ENCODE measurements around the gene PRSS22. TPM values are rescaled to one million over a fixed set of nuclear protein-coding genes. Genes with fewer than 3 reads are reported as not detected.

Gene PRSS22
- total RNA-seq, 1 donor from 2014 or later: 15.3 TPM

DNA sequence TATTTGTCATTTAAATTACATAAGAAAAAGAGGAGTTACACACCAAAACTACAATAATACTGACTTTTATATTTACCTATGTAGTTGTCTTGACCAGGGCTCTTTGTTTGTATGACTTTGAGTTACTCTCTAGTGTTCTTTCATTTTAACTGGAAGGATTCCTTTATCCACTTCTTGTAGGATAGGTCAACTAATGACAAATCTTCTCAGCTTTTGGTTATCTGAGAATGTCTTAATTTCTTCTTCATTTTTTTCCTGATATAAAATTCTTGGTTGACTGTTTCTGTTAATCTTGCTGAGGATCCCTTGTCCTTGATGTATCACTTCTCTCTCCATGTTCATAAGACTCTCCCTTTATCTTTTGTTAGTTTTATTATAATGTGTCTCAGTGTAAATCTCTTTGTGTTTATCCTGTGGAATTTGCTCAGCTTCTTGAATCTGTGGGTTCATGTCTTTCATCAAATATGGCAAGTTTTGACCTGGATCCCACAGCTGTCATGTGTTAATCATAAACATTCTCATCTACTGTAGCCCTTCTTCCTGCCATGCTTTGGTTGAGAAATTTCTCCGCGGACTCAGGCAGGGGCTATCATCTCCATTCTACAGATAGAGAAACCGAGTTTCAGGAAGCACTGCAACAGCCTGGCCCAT, 54.3 kb downstream of the PRSS22 start:
- intact Hi-C loops (cut with DNase I): no loop called here
- DNase-seq: no peak
- peaks cover 9% of the 10 kb centered on the region for H3K27me3 ChIP-seq (ENCODE audit: low read depth)
- no peaks in the 10 kb centered on the region for H3K4me1 ChIP-seq
- H3K4me3 ChIP-seq: no peak overlapping the region
- no peak for ATAC-seq
- H3K9me3 ChIP-seq: peaks cover 11% of the 10 kb centered on the region
- no peaks in the 10 kb centered on the region for H3K36me3 ChIP-seq
- TF ChIP-seq, protein P1, sequence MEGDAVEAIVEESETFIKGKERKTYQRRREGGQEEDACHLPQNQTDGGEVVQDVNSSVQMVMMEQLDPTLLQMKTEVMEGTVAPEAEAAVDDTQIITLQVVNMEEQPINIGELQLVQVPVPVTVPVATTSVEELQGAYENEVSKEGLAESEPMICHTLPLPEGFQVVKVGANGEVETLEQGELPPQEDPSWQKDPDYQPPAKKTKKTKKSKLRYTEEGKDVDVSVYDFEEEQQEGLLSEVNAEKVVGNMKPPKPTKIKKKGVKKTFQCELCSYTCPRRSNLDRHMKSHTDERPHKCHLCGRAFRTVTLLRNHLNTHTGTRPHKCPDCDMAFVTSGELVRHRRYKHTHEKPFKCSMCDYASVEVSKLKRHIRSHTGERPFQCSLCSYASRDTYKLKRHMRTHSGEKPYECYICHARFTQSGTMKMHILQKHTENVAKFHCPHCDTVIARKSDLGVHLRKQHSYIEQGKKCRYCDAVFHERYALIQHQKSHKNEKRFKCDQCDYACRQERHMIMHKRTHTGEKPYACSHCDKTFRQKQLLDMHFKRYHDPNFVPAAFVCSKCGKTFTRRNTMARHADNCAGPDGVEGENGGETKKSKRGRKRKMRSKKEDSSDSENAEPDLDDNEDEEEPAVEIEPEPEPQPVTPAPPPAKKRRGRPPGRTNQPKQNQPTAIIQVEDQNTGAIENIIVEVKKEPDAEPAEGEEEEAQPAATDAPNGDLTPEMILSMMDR (IDR thresholded peaks at IDR 0.05): no peak
- no peak overlapping the region for H3K27ac ChIP-seq

Other genes starting within 250 kb of the PRSS22 start
- gene KCTD5, start 175.6 kb downstream of the PRSS22 start, total RNA-seq: 24.8 TPM
- 1.3 TPM for gene PRSS27, start 137.9 kb downstream of the PRSS22 start, total RNA-seq
- gene SRRM2, start 105.5 kb downstream of the PRSS22 start, total RNA-seq: 659 TPM
- gene ELOB, start 80.9 kb downstream of the PRSS22 start, total RNA-seq: 196 TPM
- gene PRSS33, start 70.6 kb downstream of the PRSS22 start, total RNA-seq: not detected
- not detected for gene PRSS41, start 59.7 kb downstream of the PRSS22 start, total RNA-seq
- gene PRSS21, start 40.9 kb downstream of the PRSS22 start, total RNA-seq: 26.5 TPM
- 4.5 TPM for gene ZG16B, start 27.9 kb downstream of the PRSS22 start, total RNA-seq
- gene FLYWCH2, start 25.0 kb upstream of the PRSS22 start, total RNA-seq: 27.8 TPM
- 34.7 TPM for gene FLYWCH1, start 53.8 kb upstream of the PRSS22 start, total RNA-seq
- not detected for gene KREMEN2, start 106.1 kb upstream of the PRSS22 start, total RNA-seq
- gene PAQR4, start 111.2 kb upstream of the PRSS22 start, total RNA-seq: 10.8 TPM
- gene PKMYT1, start 122.3 kb upstream of the PRSS22 start, total RNA-seq: 4.0 TPM
- 1.0 TPM for gene CLDN9, start 154.8 kb upstream of the PRSS22 start, total RNA-seq
- gene CLDN6, start 160.0 kb upstream of the PRSS22 start, total RNA-seq: not detected
- 28.8 TPM for gene TNFRSF12A, start 162.2 kb upstream of the PRSS22 start, total RNA-seq
- 43.2 TPM for gene HCFC1R1, start 165.8 kb upstream of the PRSS22 start, total RNA-seq
- gene THOC6, start 165.9 kb upstream of the PRSS22 start, total RNA-seq: 26.8 TPM
- 19.5 TPM for gene BICDL2, start 178.8 kb upstream of the PRSS22 start, total RNA-seq
- 22.7 TPM for gene MMP25, start 188.4 kb upstream of the PRSS22 start, total RNA-seq
- 79.1 TPM for gene IL32, start 207.5 kb upstream of the PRSS22 start, total RNA-seq
- gene ZSCAN10, start 241.1 kb upstream of the PRSS22 start, total RNA-seq: not detected

All from lower lobe of right lung (tissue), 2 donors.